HG02970 (cell line): Measurements from ENCODE around the gene EXOC6B.

ENCODE experiments used
- ATAC-seq: cut with Tn5 transposase; IDR thresholded peaks from one replicate; pipeline ENCODE4 v1.9.1; 2021; ENCODE audit warnings: mild to moderate bottlenecking, moderate library complexity, moderate number of reproducible peaks; ENCODE audit not compliant: unreplicated experiment, low FRiP score

The EXOC6B gene

GRCh38 chr2:72132981-72133720 is 692.7 kb downstream of the EXOC6B start:
- ATAC-seq: no peak

- no peak for ATAC-seq
Observed at GRCh38 chr2:72131916-72132841, 693.7 kb downstream of the EXOC6B start.

DNA sequence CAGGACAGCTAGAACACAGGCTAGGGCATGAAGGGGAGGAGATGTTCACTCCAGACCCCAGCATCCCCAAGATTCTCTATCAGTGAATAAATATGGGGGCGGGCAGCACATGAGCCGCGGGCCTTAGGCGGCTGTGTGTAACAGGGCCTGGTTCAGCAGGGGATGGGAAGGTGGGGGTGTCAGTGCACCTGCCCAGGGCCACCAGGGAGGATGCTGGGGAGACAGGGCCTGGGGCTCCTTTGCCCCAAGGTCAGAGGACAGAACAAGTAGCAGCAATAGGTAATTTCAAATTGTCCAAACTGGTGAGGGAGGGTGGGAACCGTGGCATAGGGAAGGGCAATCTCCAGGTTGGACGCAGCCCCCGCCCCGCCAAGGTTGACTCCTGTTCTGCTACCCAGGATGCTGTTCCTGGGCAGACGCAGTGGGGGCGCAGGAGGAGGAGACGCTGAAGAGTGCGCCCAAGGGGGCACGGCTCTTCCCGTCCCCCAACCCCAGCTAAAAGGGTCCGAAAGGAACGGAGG is 694.4 kb downstream of the EXOC6B start:
- ATAC-seq: no peak

DNA sequence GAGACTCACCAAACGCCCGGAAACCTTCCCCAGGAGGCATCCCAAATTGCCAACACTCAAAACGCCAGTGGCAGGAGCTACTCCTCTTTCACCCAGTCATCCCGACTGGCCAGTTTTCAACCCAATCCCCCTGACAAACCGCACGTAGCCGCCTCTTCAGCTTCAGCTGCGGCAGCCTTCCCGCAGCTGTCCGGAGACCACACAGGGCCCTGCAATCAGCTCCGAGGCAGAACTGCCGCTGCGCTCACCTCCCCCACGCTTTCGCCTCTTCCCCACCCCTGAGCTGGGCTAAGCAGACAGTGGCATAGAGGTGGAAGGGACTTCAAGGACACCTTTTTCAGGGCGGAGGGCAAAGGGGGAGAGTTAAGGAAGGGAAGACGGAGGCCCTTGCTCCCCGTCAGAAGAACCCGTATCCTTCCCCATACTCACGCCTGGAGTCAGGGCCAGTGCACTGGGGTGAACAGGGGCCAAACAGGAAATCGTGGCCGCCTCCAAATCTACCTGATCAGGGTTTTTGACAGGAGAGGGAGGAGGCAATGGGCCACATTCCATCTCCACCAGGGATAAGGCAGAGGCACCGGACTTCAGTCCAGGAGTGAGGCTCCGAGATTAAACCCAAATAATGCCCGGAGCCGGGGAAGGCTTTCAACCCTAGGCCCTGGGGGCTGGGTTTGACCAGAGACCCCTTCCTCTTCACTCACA is 695.0 kb downstream of the EXOC6B start:
- ATAC-seq: no peak

DNA sequence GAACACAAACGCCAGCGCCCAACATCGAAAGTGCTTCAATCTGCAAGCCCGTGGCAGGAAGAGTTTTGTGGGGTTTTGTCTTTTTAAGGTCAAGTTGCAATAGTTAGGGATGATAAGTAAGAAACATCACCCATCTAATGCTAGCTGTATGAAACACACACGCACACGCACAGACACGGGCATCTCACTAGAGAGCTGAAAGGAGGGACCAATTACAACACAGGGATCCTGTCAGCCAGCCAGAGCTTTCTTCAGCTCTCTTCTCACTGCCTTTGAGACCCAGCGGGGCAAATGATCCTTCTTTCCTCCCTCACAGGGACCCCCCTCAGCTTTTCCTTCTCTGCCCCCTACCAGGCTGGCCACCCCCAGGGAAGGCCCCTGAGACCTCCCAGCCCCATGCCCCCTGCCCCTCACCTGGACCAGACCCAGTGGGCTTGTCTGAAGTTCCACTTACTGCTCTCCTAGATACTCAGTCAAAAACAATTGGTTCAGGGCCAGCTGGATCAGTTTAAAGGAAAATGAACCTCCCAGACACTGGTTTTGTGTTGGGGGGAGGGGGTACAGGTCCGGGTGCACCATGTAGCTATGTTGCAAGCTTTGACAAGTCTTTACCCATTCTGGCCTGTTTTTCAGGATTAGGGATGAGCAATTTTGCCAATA is 696.0 kb downstream of the EXOC6B start:
- no peak for ATAC-seq

DNA sequence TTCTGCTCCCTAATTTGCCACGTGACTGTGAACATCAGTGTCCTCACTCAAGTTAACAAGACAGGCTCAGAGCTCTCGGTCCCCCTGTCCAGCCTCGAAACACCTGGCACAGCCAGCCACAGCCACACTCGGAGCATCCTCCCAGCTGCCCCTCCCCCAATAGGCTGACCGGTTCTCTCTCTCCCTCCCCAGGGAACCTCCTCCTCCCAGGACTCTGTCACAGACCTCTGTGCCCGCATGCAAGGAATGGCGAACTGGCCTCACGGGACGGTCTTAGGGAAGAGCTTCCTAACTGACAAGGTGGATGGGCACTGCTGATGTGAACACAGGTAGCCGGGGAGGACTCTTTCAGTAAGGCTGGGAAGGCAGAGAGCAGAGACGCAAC is 697.0 kb downstream of the EXOC6B start:
- ATAC-seq: no peak

GRCh38 chr2:72128059-72128842 is 697.6 kb downstream of the EXOC6B start:
- no peak for ATAC-seq

DNA sequence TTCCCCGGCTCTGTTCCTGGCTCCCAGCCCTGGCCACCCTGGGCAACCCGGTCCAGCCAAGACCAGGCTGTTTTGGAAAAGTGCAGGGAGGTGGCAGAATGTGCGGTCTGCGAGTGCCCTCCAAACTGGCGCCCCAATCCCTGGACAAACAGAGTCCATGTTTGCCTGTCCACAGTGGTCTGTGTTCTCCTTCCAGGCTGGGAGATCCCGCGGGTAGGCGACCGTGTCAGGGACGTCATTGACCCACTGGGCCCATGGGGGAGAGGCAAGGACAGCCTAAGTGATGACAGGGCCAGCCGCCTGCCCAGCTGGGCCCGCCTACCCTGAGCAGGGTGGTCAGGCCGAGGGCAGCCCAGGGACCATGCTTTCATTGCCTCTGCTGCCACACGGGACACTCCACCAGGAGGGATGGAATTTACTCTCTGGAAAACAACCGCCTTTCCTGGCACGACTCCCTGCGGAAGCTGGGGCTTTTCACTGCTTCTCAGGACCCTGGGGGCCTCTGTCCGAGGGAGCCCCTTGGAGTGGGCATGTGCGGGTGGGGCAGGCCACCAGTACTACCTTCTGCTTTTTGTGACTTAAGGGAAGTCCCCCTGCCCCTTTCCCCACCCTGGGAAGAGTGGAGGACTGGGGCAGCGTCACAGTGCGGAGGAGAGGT is 698.3 kb downstream of the EXOC6B start:
- no peak for ATAC-seq

DNA sequence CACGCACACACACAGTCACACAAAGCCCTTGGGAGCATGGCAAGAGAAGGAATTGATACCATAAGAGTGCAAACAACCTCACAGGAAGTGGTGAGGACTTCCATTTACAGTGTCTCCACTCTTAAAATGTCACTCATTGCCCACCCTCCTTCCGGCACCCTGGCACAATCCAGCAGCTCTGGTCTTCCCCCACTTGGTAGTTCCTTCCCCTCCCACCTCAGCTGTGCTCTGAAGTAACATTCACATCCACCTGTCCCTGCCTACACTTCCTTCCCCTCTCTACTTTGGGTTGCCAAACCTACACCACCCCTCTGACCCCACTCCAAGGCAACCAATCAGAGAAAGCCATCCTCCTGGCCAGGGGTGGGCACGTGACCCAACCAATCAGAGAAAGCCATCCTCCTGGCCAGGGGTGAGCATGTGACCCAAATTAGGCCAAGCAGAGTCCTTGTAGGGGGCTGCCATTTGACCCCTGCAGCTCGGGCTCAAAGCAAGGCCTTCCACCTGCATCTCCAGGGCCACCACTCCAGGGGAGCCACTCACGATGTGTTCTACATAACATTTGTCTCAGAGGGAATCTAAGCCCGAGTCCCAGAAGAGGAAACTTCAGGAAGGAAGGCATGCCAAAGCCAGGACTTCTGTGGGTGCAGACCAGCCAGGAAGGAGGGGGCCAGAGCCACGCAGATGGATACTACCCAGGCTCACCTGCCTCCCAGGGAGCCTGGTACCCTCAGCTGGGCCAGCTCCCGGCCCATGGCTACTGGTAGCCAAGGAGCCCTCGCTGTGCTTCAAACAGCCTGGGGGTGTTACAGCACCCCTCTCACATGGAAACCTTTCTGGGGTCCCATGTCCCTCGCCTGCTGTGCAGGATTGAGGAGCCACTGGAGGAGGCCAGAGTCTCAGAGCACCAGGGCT is 699.4 kb downstream of the EXOC6B start:
- ATAC-seq: no peak
